LNCAP (cell line): ENCODE results near the gene IL17RD.

Source experiments
- TF ChIP-seq, protein P1 (sequence below): fragments of 450-650 bp; IDR thresholded peaks from 2 replicates; pipeline ENCODE4 v1.5.1; 2017; ENCODE audit warnings: mild to moderate bottlenecking

IL17RD gene

GRCh38 chr3:57176045-57176444 lies 10.9 kb upstream of the IL17RD start:
- TF ChIP-seq, protein P1, sequence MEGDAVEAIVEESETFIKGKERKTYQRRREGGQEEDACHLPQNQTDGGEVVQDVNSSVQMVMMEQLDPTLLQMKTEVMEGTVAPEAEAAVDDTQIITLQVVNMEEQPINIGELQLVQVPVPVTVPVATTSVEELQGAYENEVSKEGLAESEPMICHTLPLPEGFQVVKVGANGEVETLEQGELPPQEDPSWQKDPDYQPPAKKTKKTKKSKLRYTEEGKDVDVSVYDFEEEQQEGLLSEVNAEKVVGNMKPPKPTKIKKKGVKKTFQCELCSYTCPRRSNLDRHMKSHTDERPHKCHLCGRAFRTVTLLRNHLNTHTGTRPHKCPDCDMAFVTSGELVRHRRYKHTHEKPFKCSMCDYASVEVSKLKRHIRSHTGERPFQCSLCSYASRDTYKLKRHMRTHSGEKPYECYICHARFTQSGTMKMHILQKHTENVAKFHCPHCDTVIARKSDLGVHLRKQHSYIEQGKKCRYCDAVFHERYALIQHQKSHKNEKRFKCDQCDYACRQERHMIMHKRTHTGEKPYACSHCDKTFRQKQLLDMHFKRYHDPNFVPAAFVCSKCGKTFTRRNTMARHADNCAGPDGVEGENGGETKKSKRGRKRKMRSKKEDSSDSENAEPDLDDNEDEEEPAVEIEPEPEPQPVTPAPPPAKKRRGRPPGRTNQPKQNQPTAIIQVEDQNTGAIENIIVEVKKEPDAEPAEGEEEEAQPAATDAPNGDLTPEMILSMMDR = no peak

DNA sequence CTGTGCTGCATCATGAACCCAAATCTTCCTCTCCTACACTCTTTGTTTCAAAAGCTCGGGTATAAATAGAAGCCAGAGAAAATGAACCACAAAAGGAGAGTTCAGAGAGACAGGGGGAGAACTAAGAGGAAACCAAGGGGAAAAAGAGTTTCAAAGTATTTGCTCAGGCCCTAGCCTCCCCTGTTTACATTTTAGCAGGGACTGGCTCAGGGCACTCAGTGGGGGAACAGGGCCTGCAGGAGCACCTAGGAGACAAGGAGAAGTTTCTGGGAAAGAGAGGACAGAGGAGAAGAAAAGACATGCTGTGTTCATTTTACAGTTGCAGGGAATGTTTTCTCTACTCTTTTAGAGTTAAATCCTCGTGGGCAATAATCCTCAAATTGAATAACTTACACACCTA lies 8.5 kb upstream of the IL17RD start:
- TF ChIP-seq, protein P1 = no peak

DNA sequence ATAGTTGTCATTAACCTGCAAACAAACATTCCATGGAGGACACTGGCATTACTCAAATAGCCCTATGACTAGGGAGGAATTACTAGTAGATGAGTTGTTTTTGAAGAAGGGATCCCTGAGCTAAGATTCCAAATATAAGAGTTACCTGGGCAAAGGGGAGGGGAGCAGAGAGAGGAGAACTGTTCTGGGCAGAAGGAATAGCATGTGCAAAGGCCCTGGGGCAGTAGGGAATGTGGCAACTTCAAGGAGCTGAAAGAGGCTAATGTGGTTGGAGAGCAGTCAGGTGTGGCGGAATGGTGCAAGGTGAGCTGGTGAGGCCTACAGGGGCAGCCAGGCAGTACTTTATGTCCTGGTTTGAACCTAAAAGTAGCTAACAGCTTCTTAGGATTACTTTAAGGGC lies 5.8 kb upstream of the IL17RD start:
- TF ChIP-seq, protein P1 = no peak

GRCh38 chr3:57169872-57170623 lies 4.9 kb upstream of the IL17RD start:
- TF ChIP-seq, protein P1 = peak; percentile 85

GRCh38 chr3:57169108-57169507 lies 4.0 kb upstream of the IL17RD start:
- TF ChIP-seq, protein P1 = no peak

- TF ChIP-seq, protein P1 = no peak
These were observed 3.0 kb upstream of the IL17RD start for GRCh38 chr3:57168151-57168550.

GRCh38 chr3:57166660-57167059 lies 1.5 kb upstream of the IL17RD start:
- TF ChIP-seq, protein P1 = no peak

DNA sequence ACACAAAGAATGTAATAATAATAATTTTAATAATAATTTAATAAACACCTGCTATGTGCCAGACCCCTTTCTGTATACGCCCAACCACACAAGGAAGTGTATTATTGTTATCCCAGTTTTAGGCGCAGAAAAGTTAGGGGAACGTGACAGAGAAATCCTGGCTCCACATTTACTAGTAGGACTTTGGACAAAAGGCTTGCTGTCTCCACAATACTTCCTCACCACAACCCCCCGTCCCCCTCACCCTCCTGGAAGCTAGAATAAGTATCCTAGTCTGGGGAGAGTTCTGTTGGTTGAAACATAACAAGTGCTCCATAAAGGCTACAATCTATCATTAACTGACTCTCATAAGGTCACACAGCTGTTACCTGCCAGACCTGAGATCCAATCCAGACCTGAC lies 488 bp upstream of the IL17RD start:
- TF ChIP-seq, protein P1 = no peak
